ENCODE data around the gene IQSEC1. TPM values are rescaled to one million over a fixed set of nuclear protein-coding genes. Genes with fewer than 3 reads are reported as not detected.

The IQSEC1 gene
- 10 to 100 TPM; 19.8 to 42.2 (median 21.9) TPM for total RNA-seq
- long read RNA-seq, donor 1, partial matches to known transcripts: 4 of 30 reads
- long read RNA-seq, donor 1, other reads (novel, unspliced or antisense): 26 of 30 reads
- long read RNA-seq, donor 2, partial matches to known transcripts: 0 of 1 reads
- long read RNA-seq, donor 2, other reads (novel, unspliced or antisense): 1 of 1 reads

DNA sequence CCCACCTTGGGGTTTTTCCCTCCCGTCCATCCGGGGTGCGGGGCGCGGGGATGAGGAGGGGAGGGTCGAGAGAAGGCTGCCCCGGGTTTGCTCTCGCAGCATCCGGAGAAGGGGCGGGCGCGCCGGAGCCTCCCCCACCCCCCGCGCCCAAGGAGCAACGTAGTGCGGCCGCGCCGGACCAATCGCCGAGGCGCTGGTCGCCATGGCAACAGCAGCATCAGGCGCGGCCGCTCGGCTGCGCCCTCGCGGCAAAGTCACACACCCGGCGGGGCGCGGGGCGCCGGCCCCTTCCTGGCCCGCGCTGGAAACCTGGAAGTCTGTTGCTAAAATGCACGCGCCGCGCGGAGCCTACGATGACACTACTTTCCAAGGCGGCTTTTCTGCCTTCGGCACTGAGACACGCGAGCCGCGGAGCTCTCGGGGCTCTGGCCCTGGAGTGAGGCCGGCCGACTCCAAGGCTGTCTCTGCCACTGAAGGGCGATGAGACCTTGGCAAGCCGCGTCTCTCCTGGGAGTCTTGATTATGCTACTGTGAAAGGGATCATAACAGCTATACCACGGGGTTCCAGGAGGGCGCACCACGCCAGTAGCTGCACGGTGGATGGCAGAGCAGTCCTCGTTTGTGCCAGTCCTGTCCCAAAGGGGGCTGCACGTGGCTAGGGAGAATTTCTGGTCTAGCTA is at the start of gene IQSEC1:
Gene IQSEC1, minus strand, starts transcription at position 104 of the 680 bp plus-strand sequence. CDS start 415 bp downstream, outside the sequence.
- ATAC-seq (peak; percentile 57), DNase-seq (peak; percentile 48 to 82 (median 55))
- Histone ChIP-seq H3K36me3 (ENCODE audit: low read depth) (no peaks in the 10 kb centered on the region), H3K4me1 (ENCODE audit: low read depth) (no peaks in the 10 kb centered on the region), H3K9me3 (no peaks in the 10 kb centered on the region), H3K4me3 (no peak within 1 kb of the TSS)
- TF ChIP-seq, protein P1, sequence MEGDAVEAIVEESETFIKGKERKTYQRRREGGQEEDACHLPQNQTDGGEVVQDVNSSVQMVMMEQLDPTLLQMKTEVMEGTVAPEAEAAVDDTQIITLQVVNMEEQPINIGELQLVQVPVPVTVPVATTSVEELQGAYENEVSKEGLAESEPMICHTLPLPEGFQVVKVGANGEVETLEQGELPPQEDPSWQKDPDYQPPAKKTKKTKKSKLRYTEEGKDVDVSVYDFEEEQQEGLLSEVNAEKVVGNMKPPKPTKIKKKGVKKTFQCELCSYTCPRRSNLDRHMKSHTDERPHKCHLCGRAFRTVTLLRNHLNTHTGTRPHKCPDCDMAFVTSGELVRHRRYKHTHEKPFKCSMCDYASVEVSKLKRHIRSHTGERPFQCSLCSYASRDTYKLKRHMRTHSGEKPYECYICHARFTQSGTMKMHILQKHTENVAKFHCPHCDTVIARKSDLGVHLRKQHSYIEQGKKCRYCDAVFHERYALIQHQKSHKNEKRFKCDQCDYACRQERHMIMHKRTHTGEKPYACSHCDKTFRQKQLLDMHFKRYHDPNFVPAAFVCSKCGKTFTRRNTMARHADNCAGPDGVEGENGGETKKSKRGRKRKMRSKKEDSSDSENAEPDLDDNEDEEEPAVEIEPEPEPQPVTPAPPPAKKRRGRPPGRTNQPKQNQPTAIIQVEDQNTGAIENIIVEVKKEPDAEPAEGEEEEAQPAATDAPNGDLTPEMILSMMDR (IDR thresholded peaks at IDR 0.05): no peak
- intact Hi-C loops (cut with DNase I, micrococcal nuclease): no loop called here

DNA sequence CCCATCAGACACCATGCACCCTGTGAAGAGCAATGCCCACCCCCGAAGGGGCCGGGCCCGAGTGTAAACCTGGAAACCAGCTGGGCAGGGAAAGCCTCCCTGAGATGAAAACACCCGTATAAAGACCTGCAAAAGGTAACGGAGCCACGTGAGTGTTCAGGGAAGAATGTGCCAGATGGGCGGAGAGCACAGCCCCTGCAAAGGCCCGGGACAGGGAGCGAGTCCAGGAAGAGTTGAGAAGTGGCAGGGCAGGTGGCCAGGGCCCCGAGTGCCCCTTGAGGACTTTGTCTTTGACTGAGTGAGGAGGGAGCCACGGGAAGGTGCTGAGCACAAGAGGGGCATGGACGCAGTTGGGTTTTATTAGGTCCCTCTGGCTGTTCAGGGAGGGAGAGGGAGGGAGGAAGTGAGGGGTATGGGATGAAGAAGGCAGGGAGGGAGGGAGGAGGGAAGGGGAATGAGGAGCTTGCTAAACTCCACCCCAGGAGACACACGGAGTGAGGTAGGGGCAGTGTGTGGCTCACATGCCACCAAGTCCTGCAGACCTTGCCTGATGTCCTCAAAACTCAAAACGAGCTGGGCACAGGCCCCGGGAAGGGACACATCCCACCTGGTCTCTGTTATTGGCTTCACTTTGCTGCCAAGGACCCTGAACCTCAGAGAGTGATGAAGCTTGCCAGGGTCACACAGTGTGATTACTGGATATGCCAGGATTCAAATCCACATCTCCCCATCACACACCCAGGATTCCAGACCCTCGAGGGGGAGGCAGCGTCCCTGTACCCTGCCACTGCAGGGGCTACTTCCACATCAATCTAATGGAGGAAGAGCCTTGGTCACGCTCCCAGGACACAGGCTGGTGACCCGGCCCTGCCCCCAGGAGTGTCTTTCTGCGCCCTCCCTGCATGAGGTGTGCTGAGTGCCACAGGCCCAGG is 49.1 kb upstream of the IQSEC1 start:
- no peaks in the 10 kb centered on the region for H3K4me1 ChIP-seq (ENCODE audit: low read depth)
- H3K36me3 ChIP-seq (ENCODE audit: low read depth): no peaks in the 10 kb centered on the region
- TF ChIP-seq, protein P1 (IDR thresholded peaks at IDR 0.05): no peak
- ATAC-seq (no peak), DNase-seq (peak in 1 of 3 donors; percentile 31)
- intact Hi-C loops (cut with DNase I, micrococcal nuclease): no loop called here
- no peaks in the 10 kb centered on the region for H3K9me3 ChIP-seq
- no peak overlapping the region for H3K4me3 ChIP-seq

DNA sequence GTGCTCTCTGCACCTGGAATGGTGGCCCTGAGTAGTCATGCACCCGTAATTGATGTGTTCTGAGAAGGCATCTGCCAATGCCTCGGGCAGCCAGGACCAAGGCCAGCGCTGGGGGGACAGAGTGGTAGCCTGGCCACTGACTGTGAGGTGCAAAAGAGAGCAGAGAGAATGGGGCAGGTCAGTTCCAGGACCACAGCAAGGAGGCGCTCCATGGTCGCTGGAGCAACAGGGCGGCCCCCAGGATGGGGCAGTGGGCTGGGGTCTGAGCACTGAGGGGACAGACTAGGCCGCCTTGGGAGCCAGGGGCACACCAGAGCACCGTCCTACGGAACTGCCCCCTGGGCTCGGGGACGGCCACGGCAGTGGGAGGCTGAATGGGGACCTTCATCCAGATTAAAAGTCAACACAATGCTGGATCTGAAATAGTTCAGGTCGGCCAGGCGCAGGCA is 48.3 kb upstream of the IQSEC1 start:
- TF ChIP-seq, protein P1 (IDR thresholded peaks at IDR 0.05): no peak
- Histone ChIP-seq H3K36me3 (ENCODE audit: low read depth) (no peaks in the 10 kb centered on the region), H3K4me3 (no peak overlapping the region), H3K9me3 (no peaks in the 10 kb centered on the region), H3K4me1 (ENCODE audit: low read depth) (no peaks in the 10 kb centered on the region)
- ATAC-seq (no peak), DNase-seq (peak in 1 of 3 donors; percentile 20)
- intact Hi-C loops (cut with DNase I, micrococcal nuclease): no loop called here

DNA sequence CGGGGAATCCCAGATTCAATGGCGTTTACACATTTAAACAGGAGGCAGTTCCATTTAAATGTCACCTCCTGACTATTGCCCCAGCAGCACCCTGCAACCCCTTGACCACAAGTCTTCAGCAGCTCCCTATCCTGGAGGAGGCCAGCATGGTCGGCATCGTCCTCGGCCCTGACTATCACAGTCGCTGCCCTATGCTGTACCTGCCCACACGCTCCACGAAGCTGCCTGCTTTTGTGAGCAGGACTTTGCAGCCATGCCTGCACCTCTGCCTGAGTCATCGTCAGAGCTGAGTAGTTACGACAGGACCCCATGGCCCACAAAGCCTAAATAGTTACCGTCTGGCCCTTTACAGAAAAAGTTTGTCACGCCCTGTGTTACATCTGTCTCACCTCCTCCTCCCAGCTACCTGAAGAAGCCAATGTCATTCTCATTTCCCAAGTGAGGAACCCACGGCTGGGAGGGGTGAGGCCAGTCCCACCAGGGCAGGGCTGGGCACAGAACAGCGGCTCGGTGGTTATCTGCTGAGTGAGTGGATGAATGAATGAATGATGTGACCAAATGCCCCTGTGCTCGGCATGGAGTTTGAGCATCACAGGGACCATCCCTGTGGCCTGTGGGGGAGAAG is 47.8 kb upstream of the IQSEC1 start:
- DNase-seq: peak in 1 of 3 donors; percentile 27
- intact Hi-C loops (cut with DNase I, micrococcal nuclease): no loop called here
- H3K4me1 ChIP-seq (ENCODE audit: low read depth): no peaks in the 10 kb centered on the region
- no peaks in the 10 kb centered on the region for H3K9me3 ChIP-seq
- no peaks in the 10 kb centered on the region for H3K36me3 ChIP-seq (ENCODE audit: low read depth)
- ATAC-seq: no peak
- TF ChIP-seq, protein P1 (IDR thresholded peaks at IDR 0.05): no peak
- H3K4me3 ChIP-seq: no peak overlapping the region

DNA sequence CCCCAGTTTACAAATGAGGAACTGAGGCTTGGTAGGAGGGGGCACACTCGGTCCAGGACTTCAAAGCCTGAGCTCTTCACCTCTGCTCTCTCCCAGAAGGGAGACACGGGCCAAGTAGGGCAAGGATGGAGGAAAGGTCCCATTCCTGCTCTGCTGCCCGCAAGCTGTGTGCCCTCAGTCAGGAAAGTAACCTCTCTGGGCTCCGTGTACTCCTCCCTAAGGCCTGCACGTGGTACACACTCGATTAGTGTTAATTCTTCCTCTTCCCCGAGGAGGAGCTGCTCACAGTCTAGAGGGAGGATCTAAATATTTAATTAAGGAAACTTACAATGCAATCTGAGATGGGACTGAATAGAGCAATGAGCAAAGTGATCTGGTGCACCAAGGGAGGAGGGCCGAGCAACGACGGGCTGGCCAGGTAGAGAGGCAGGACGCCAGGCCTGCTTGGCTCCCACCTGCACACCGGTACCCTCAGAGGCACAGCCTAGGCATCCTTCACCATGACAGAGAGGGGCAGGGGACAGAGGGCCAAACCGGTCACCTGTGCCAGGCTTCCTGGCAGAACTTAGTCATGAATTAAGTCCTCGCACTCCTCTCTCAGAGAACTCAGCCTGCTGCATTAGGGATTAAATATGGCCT is 47.2 kb upstream of the IQSEC1 start:
- ATAC-seq: no peak
- TF ChIP-seq, protein P1 (IDR thresholded peaks at IDR 0.05): no peak
- intact Hi-C loops (cut with DNase I, micrococcal nuclease): no loop called here

More for the DNA sequence above, 47.2 kb upstream of the IQSEC1 start:
- H3K4me3 ChIP-seq: no peak overlapping the region
- peak in 1 of 3 donors; percentile 15 for DNase-seq
- no peaks in the 10 kb centered on the region for H3K36me3 ChIP-seq (ENCODE audit: low read depth)
- H3K9me3 ChIP-seq: no peaks in the 10 kb centered on the region
- H3K4me1 ChIP-seq (ENCODE audit: low read depth): no peaks in the 10 kb centered on the region
